Measurements from ENCODE around the gene MAST2.
"Not testable (repeated sequence)": the region's sequence is repeated elsewhere in the genome, so short reads cannot be mapped to it uniquely, and the experiment has no call there.

Gene MAST2

DNA sequence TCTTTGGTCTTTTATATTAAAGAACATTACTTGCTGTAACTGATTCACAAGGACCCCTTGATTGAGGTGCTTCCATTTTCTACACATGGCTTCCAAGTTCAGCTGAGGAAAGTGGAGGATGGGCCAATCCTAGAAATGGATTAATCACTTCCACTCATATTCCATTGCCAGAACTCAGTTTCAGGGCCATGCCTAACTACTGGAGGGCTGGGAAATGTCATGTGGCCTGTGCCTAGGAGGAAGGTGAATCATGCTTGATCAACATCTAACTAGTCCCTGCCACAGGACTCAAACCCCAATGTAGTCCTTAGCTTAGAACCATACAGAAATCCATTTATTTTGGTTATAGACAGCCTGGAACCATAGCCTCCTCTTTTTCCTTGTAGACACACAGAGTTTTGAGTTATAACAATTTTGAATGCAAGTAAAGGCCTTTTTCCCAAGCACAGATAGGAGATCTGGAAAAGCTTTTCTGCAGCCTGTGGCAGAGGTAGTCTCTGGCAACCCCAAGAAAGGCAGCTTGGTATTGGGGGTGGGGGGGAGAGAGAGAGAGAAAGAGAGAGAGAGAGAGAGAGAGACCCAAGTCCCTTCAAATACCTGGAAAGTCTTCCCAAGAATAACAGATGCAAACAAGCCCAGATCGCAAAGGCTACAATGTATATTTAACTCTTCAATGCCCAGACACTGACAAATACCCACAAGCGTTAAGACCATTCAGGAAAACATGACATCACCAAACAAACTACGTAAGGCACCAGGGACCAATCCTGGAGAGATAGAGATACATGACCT, 12.5 kb downstream of the MAST2 start:
- no peak for DNase-seq

DNA sequence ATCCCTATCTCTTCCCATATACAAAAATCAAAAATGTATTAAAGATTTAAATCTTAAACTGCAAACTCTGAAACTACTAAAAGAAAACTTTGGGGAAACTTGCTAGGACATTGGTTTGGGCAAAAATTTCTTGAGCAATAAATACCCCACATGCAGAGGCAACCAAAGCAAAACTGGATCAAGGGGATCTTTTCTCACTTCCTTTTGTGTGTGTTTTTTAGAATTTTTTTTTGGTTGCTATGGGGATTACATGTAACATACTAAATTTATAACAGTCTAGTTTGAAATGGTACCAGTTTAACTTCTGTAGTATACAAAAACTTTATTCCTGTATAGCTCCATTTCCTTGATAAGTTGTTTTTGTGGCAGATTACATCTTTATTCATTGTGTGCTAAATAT, 16.8 kb downstream of the MAST2 start:
- no peak for DNase-seq

DNA sequence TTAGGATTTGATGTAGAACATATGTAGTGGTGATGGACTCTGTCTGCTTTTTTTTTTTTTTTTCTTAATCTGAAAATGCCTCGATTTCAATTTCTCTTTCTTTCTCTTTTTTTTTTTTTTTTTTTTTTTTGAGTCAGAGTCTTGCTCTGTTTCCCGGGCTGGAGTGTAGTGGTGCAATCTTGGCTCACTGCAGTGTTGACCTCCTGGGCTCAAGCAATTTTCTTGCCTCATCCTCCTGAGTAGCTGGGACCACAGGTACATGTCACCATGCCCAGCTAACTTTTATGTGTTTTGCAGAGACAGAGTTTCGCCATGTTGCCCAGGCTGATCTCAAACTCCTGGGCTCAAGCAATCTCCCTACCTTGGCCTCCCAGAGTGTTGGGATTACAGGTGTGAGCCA, 17.4 kb downstream of the MAST2 start:
- DNase-seq: no peak

DNA sequence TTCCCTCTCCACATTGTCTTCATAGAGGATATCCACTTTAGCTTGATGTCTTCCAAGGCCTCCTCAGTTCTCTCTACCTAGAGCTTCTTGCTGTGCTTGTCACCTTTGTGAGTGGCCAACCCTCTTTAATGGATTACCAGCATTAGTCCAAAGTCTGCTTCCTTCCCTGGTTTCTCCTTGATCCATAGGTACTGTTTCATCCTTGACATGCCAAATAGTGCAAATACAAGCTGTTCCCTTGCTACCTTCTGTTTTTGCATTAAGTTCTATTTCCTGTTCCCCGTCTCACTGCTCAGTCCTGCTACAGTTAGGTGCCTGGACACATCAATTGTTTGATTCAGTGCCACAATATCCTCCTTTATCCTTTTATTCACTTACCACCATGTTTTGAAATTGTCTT, 19.2 kb downstream of the MAST2 start:
- no peak for DNase-seq

DNA sequence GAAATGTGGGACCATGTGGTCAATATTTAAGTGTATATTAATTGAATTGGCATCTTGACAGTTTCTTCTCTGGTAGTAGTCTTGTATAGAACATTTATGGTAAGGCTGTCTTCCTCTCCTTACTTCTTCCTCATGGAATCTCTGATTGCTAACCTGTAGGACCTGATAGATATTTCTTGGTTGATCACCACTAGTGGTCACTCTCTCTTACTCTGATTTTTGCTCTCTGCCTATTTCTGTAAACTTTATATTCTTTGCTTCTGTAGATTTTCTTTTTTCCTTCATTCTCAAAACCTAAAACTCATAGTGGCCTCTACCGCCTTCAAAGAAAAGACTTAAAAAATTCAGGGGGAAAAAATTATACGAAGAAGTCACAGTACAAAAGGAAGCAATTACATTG, 21.2 kb downstream of the MAST2 start:
- no peak for DNase-seq

DNA sequence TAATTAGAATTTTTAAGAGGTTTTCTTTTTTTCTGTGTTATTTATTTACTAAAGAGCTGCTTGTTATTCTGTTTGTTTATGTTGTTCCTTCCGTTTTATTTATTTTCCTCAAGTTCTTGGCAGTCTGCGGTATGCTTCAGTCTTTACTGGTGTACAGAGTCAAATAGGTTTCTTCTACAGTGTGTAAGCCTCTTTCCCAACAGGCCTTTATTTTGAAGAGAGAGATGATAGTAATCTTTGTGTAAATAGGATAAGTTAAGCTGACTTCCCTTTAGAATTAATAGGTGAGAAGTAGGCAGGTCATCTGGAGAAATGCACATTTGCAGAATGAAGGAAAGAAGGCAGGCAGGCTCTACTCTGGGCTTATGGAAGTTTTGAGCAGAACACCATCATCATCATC, 23.8 kb downstream of the MAST2 start:
- no peak for DNase-seq

DNA sequence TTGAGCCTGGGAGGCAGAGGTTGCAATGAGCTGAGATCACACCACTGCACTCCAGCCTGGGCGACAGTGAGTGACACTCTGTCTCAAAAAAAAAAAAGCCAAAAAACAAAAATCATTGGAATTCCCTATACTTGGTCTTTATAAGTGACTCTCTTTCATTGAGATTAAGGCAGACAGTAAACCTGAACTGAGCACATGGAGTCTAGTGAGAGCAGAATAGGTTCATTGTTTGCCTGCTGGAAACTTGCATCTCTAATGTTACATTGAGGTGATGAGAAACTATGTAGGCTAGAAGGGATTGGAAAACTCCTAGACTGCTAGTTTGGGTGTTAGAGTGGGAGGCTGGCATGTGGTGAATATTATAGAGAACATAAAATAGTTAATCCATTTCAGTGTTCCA, 25.4 kb downstream of the MAST2 start:
- no peak for DNase-seq

DNA sequence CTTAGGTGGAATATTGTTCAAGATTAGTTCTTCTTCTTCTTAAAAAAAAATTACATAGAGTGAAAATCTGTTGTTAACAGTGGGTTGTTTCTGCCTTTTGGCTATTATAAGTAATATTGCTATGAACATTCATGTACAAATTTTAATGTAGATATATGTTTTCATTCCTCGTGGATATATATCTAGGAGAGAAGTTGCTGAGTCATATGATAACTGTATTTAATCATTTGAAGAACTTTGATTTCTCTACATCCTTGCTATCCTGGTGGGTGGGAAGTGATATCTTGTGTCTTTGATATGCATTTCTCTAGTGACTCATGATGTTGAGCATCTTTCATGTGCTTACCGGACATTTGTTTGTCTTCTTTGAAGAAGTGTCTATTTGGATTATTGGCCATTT, 29.9 kb downstream of the MAST2 start:
- DNase-seq: no peak

DNA sequence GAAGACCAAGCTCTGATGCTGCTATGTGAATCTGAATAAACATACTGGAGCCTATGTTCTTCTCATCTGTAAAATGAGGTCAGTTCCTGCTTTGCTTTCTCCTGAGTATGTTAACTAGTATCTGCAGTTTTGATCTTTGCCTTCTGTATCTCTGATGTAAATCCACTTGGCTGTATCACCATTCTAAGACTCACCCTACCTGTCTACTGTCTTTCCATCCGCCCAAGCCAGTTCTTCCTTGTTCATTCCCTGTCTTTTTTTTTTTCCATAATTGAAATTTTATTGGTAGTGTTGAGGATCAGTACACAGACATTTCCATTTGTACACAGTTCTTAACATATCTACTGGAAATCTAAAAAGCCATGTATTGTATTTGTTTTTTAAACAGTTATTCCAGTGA, 31.3 kb downstream of the MAST2 start:
- no peak for DNase-seq

DNA sequence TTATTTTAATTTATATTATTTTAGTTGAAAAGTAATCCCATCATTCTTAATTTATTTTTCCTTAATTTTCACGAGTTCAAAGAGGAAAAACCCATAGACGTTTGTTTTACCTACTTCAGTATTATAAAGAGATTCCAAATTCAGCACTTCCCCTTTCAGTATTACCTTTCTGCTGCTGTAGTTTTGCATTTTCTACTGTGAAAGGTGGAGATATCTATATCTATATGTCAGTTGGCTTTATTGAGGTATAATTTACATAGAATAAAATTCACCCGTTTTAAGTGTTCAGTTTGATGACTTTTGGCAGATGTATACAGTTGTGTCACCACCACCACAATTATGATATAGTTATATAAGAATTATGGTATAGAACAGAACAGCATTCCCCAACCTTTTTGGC, 33.0 kb downstream of the MAST2 start:
- no peak for DNase-seq

DNA sequence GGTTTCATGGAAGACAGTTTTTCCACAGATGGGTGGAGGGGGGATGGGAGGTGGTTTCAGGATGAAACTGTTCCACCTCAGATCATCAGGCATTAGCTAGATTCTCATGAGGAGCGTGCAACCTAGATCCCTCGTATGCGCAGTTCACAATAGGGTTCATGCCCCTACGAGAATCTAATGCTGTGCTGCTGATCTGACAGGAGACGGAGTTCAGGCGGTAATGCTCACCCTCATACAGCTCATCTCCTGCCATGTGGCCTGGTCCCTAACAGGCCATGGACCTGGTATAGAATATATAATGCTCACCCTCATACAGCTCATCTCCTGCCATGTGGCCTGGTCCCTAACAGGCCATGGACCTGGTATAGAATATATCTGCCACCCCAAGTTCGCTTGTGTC, 33.4 kb downstream of the MAST2 start:
- not testable (repeated sequence) for DNase-seq

DNA sequence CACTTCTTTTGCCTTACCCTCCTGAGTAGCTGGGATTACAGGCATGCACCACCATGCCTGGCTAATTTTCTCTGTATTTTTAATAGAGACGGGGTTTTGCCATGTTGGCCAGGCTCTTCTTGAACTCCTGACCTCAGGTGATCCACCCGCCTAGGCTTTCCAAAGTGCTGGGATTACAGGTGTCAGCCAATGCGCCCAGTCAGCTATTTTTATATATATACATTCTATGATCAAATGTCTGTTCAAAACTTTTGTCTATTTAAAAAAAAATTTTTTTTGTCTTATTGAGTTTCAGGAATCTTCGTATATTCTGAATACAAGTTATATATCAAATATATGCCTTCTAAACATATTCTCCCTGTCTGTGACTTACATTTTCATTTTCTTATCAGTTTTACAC, 34.9 kb downstream of the MAST2 start:
- DNase-seq: not testable (repeated sequence)

DNA sequence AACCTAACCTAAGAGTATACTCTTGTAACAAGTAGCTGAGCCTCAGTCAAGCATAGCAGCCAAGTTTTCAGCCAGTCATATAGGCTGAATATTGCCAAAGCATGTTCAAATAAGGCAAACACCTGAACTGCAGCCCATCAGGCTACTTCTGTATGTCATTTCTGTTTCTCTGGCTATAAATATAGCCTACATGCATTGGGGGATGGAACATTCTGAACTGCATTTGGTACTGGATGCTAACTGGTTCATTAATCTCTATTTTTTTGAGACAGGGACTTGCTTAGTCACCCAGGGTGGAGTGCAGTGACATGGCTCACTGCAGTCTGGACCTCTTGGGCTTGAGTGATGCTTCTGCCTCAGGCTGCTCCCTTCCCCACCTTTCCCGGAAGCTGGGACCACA, 37.3 kb downstream of the MAST2 start:
- DNase-seq: no peak

DNA sequence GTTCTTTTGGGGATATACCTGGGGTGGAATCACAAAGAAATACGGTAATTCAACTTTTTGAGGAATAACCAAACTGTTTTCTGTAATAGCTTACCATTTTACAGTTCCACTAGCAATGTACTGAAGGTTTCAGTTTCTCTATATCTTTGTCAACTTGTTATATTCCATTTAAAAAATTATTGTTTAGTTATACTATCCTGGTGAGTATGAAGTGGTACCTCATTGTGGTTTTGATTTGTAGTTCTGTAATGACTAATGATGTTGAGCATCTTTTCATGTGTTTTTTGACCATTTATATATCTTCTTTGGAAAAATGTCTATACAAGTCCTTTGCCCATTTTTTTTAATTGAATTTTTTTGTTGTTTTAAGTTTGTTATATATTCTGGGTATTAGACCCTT, 39.4 kb downstream of the MAST2 start:
- DNase-seq: no peak

DNA sequence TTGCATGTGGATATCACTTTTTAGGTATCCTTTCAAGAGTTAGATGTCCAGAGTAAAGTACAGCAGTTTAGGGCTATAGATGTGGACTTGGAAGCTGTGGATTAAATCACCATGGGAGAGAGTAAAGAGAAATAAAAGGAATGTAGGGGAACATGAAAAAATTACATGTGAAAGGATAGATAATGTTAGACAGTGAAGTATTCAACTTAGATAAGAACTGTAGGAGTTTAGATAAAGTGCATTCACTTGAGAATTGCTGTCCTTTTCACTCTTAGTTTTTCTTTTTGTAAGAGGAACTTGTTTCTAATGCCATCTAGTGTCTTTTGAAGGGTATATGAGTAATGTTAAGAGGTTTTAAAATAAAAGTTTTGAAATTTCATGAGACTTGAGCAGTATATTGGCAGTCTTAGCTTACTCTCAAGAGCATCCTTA, 40.1 kb downstream of the MAST2 start:
- no peak for DNase-seq

DNA sequence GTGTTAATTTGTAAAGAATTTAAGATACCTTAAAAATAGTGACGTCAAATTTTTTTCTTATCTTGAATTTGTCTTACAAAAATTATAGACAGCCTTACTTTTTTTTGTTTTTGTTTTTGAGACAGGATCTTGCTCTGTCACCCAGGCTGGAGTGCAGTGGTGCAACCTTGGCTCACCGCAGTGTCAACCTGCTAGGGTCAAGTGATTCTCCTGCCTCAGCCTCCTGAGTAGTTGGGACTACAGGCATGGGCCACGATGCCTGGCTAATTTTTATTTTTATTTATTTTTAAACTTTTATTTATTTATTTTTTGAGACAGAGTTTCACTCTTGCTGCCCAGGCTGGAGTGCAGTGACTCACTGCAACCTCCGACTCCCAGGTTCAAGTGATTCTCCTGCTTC, 40.6 kb downstream of the MAST2 start:
- DNase-seq: not testable (repeated sequence)

DNA sequence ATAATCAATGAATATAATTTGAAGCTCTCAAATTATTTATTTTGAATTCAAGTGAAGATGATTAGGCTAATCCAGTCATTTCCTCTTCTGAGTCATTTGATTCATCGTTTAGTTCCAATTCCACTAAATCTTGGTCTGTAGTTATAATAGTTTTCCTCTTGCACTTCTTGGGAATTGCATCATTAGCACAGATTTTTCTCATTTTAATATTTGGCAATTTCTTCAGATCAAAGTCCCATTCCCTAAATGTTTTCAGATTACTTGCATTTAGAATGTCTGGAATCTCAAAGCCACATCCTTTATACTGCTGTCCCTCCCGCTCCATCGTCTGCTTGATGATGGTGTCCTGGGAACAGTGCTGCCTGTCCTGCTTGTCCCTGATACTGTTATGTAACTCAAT, 43.5 kb downstream of the MAST2 start:
- no peak for DNase-seq

DNA sequence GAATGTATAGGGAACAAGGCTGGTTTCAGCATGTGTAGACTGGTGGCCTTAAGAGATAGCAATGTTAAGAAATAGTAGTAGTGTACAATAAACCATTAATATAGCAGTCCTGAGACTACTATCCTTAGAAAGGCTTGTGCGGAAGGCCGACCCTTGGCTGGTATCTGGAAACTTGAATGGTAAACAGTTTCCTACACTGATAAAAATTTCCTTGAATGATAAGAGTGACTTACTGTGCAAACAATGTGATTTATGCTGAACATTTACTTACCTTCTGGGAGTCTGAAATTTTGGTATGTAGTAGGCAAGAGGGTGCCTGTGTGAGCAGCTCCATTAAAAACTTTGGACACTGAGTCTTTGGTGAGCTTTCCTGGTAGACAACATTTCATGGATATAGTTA, 44.7 kb downstream of the MAST2 start:
- no peak for DNase-seq

DNA sequence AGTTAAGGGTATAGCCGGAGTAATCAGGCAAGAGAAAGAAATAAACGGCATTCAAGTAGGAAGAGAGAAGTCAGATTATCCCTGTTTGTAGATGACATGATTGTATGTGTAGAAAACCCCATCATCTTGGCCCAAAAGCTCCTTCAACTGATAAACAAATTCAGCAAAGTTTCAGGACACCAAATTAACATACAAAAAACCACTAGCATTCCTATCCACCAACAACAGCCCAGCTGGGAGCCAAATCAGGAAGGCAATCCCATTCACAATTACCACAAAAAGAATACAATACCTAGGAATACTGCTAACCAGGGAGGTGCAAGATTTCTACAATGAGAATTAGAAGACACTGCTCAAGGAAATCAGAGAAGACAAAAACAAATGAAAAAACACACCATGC, 45.3 kb downstream of the MAST2 start:
- no peak for DNase-seq

DNA sequence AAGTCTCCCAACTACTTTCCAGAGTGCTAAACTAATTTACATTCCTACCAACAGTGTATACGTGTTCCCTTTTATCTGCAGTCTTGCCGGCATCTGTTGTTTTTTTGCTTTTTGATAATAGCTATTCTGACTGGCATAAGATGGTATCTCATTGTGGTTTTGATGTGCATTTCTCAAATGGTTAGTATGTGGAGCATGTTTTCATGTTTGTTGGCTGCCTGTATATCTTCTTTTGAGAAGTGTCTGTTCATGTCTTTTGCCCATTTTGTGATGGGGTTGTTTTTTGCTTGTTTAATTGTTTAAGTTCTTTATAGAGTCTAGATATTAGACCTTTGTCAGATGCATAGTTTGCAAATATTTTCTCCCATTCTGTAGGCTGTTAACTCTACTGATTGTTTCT, 46.6 kb downstream of the MAST2 start:
- no peak for DNase-seq

DNA sequence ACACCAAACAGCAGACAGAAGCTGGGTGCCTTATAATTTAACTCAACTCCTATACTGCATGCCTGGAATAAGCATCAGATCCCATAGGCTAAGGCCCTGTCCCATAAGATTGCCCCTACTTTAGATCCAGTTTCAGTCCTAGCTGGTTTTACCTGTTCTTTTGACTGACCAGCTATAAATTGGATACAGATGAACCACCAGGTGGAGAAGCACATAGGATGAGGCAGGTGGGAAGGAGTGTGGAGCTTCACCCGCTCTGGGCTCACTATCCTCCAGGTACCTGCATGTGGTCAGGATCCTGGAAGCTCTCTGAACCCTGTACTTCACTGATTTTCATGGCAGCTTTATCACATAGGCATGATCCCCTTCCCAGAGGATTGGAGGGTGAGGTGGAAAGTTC, 51.3 kb downstream of the MAST2 start:
- DNase-seq: peak; percentile 31

DNA sequence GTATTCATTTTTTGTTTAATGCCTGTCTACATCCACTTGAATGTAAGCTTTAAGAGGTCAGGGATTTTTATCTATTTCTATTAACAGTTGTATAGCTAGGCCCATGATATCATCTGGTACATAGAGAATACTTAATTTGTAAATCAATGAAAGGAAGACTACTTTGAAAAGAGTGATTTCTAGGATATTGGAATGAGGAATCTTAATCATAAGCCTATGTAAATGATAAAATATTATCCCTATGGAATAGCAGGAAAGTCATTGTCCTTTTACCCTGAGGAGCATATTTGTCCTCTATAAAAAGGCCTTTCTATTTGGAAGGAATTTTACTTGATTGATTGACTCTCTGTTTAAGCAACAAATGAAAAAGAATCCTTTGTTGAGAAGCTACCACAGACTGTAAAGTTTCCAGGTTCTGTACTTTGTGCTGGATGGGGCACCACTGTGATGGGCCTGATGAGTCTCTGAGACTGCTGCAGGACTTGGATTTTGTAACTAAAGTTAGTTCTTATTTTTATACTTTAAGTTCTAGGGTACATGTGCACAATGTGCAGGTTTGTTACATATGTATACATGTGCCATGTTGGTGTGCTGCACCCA, 53.8 kb downstream of the MAST2 start:
- DNase-seq: no peak

DNA sequence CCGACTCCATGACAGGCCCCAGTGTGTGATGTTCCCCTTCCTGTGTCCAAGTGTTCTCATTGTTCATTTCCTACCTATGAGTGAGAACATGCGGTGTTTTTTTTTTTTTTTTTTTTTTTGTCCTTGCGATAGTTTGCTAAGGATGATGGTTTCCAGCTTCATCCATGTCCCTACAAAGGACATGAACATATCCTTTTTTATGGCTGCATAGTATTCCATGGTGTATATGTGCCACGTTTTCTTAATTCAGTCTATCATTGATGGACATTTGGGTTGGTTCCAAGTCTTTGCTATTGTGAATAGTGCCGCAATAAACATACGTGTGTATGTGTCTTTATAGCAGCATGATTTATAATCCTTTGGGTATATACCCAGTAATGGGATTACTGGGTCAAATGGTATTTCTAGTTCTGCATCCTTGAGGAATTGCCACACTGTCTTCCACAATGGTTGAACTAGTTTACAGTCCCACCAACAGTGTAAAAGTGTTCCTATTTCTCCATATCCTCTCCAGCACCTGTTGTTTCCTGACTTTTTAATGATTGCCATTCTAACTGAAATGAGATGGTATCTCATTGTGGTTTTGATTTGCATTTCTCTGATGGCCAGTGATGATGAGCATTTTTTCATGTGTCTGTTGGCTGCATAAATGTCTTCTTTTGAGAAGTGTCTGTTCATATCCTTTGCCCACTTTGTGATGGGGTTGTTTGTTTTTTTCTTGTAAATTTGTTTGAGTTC, 54.5 kb downstream of the MAST2 start:
- DNase-seq: not testable (repeated sequence)

DNA sequence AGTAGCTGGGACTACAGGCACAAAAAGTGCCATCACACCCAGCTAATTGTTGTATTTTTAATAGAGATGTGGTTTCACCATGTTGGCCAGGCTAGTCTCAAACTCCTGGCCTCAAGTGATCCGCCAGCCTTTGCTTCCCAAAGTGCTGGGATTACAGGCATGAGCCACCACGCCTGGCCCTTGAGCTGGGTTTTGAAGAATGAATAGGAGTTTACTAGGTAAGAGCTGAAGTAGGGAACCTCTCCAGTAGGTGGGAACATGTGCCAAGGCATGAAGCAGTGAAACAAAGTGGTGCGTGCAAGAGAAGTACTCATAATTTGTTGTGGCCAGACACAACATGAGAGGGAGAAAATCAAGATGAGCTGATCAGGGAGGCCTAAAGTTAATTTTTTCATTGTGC, 55.8 kb downstream of the MAST2 start:
- DNase-seq: no peak
